Liver (tissue), 3 donors: ENCODE measurements around the gene TMEM61.
"Not testable (repeated sequence)": the region's sequence is repeated elsewhere in the genome, so short reads cannot be mapped to it uniquely, and the experiment has no call there.

Experiments
- EGR1 ChIP-seq, 2 donors: IDR thresholded peaks; 2 replicates each; pipeline ENCODE4 v1.6.1; 2016 to 2018; ENCODE audit warnings: antibody characterized with exemption in 2 of 2, low read depth in 2 of 2
- FOXA1 ChIP-seq: IDR thresholded peaks from 2 replicates; pipeline ENCODE4 v1.6.1; 2016; ENCODE audit warnings: antibody characterized with exemption
- HNF4G ChIP-seq: IDR thresholded peaks from 2 replicates; pipeline ENCODE4 v1.6.1; 2016; ENCODE audit warnings: antibody characterized with exemption
- NR2F2 ChIP-seq: IDR thresholded peaks from 2 replicates; pipeline ENCODE4 v1.6.1; 2016; ENCODE audit warnings: antibody characterized with exemption
- TAF1 ChIP-seq: conservative IDR thresholded peaks from 2 replicates; pipeline ENCODE4 v1.6.1; 2016; ENCODE audit warnings: antibody characterized with exemption, mild to moderate bottlenecking
- YY1 ChIP-seq: IDR thresholded peaks from 2 replicates; pipeline ENCODE4 v1.6.1; 2016; ENCODE audit warnings: antibody characterized with exemption, mild to moderate bottlenecking
- TF ChIP-seq, protein P1 (sequence below): fragments of 150-350 bp; IDR thresholded peaks from 2 replicates; pipeline ENCODE4 v1.5.1; 2017; ENCODE audit warnings: improper control_type of control experiment, low read depth, low read length; ENCODE audit not compliant: missing input control
- TF ChIP-seq, protein P2 (sequence below): IDR thresholded peaks from 2 replicates; pipeline ENCODE4 v1.6.1; 2016; ENCODE audit warnings: antibody characterized with exemption
- TF ChIP-seq, protein P3 (sequence below): IDR thresholded peaks from 2 replicates; pipeline ENCODE4 v1.6.1; 2016; ENCODE audit warnings: antibody characterized with exemption, mild to moderate bottlenecking
- TF ChIP-seq, protein P4 (sequence below): IDR thresholded peaks from 2 replicates; pipeline ENCODE4 v1.6.1; 2016; ENCODE audit warnings: antibody characterized with exemption
- TF ChIP-seq, protein P5 (sequence below): IDR thresholded peaks from 2 replicates; pipeline ENCODE4 v1.6.1; 2016; ENCODE audit warnings: antibody characterized with exemption
- donor health status: healthy.
- donor health status: healthy.

DNA sequence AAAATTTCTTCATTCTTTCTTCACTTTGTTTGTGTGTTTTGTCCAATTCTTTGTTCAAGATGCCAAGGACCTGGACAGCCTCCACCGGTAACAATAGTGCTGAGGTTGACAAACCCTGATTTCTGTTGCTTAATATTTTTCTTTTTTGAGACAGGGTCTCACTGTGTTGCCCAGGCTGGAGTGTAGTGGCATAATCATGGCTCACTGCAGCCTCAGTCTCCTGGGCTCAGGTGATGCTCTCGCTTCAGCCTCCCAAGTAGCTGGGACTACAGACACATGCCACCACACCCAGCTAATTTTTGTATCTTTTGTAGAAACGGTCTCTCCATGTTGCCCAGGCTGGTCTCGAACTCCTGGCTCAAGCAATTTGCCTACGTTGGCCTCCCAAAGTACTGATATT is 16.6 kb upstream of the TMEM61 start:
- TF ChIP-seq, protein P1, sequence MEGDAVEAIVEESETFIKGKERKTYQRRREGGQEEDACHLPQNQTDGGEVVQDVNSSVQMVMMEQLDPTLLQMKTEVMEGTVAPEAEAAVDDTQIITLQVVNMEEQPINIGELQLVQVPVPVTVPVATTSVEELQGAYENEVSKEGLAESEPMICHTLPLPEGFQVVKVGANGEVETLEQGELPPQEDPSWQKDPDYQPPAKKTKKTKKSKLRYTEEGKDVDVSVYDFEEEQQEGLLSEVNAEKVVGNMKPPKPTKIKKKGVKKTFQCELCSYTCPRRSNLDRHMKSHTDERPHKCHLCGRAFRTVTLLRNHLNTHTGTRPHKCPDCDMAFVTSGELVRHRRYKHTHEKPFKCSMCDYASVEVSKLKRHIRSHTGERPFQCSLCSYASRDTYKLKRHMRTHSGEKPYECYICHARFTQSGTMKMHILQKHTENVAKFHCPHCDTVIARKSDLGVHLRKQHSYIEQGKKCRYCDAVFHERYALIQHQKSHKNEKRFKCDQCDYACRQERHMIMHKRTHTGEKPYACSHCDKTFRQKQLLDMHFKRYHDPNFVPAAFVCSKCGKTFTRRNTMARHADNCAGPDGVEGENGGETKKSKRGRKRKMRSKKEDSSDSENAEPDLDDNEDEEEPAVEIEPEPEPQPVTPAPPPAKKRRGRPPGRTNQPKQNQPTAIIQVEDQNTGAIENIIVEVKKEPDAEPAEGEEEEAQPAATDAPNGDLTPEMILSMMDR = not testable (repeated sequence)
- TF ChIP-seq EGR1 (IDR thresholded peaks at IDR 0.05; ENCODE audit: low read depth in 2 of 2); HNF4G; YY1; FOXA1; NR2F2; TAF1: not testable (repeated sequence)
- TF ChIP-seq, protein P2, sequence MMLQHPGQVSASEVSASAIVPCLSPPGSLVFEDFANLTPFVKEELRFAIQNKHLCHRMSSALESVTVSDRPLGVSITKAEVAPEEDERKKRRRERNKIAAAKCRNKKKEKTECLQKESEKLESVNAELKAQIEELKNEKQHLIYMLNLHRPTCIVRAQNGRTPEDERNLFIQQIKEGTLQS = not testable (repeated sequence)
- TF ChIP-seq, protein P3, sequence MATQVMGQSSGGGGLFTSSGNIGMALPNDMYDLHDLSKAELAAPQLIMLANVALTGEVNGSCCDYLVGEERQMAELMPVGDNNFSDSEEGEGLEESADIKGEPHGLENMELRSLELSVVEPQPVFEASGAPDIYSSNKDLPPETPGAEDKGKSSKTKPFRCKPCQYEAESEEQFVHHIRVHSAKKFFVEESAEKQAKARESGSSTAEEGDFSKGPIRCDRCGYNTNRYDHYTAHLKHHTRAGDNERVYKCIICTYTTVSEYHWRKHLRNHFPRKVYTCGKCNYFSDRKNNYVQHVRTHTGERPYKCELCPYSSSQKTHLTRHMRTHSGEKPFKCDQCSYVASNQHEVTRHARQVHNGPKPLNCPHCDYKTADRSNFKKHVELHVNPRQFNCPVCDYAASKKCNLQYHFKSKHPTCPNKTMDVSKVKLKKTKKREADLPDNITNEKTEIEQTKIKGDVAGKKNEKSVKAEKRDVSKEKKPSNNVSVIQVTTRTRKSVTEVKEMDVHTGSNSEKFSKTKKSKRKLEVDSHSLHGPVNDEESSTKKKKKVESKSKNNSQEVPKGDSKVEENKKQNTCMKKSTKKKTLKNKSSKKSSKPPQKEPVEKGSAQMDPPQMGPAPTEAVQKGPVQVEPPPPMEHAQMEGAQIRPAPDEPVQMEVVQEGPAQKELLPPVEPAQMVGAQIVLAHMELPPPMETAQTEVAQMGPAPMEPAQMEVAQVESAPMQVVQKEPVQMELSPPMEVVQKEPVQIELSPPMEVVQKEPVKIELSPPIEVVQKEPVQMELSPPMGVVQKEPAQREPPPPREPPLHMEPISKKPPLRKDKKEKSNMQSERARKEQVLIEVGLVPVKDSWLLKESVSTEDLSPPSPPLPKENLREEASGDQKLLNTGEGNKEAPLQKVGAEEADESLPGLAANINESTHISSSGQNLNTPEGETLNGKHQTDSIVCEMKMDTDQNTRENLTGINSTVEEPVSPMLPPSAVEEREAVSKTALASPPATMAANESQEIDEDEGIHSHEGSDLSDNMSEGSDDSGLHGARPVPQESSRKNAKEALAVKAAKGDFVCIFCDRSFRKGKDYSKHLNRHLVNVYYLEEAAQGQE = not testable (repeated sequence)
- TF ChIP-seq, protein P4, sequence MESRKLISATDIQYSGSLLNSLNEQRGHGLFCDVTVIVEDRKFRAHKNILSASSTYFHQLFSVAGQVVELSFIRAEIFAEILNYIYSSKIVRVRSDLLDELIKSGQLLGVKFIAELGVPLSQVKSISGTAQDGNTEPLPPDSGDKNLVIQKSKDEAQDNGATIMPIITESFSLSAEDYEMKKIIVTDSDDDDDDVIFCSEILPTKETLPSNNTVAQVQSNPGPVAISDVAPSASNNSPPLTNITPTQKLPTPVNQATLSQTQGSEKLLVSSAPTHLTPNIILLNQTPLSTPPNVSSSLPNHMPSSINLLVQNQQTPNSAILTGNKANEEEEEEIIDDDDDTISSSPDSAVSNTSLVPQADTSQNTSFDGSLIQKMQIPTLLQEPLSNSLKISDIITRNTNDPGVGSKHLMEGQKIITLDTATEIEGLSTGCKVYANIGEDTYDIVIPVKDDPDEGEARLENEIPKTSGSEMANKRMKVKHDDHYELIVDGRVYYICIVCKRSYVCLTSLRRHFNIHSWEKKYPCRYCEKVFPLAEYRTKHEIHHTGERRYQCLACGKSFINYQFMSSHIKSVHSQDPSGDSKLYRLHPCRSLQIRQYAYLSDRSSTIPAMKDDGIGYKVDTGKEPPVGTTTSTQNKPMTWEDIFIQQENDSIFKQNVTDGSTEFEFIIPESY = not testable (repeated sequence)
- TF ChIP-seq, protein P5, sequence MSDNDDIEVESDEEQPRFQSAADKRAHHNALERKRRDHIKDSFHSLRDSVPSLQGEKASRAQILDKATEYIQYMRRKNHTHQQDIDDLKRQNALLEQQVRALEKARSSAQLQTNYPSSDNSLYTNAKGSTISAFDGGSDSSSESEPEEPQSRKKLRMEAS = not testable (repeated sequence)
